MM.1S (cell line): ENCODE measurements around the gene GBX1.

Experiments
- DNase-seq: peaks from one replicate; pipeline ENCODE4 v3.0.0-alpha.2; 2015
- H2AFZ ChIP-seq: fragments of 300-600 bp; sonication (generic); 2 replicates; pipeline ENCODE4 v1.6.0; 2016; ENCODE audit warnings: antibody characterized with exemption, low read length
- H3F3A ChIP-seq: fragments of 300-600 bp; sonication (generic); 2 replicates; pipeline ENCODE4 v1.6.1; 2016; ENCODE audit warnings: mild to moderate bottlenecking, antibody characterized with exemption, low read length, moderate library complexity, mixed read lengths; ENCODE audit not compliant: insufficient read depth
- H3K27ac ChIP-seq: fragments of 300-600 bp; sonication (generic); 2 replicates; pipeline ENCODE4 v1.5.1; 2016; ENCODE audit warnings: mild to moderate bottlenecking, low read length
- H3K27me3 ChIP-seq: fragments of 300-600 bp; sonication (generic); replicated peaks from 2 replicates; pipeline ENCODE4 v1.6.0; 2016; ENCODE audit warnings: low read length; ENCODE audit not compliant: insufficient read depth
- H3K36me3 ChIP-seq: fragments of 300-600 bp; sonication (generic); replicated peaks from 2 replicates; pipeline ENCODE4 v1.6.1; 2016; ENCODE audit warnings: mild to moderate bottlenecking, low read length, mixed read lengths; ENCODE audit not compliant: insufficient read depth
- H3K4me1 ChIP-seq: fragments of 300-600 bp; sonication (generic); 2 replicates; pipeline ENCODE4 v1.6.1; 2016; ENCODE audit warnings: low read length, mixed read lengths
- H3K4me2 ChIP-seq: fragments of 300-600 bp; sonication (generic); 2 replicates; pipeline ENCODE4 v1.6.0; 2016; ENCODE audit warnings: low read depth, low read length
- H3K4me3 ChIP-seq: fragments of 300-600 bp; sonication (generic); 2 replicates; pipeline ENCODE4 v1.5.1; 2016; ENCODE audit warnings: low read length, mixed read lengths
- H3K79me2 ChIP-seq: fragments of 300-600 bp; sonication (generic); 2 replicates; pipeline ENCODE4 v1.6.1; 2016; ENCODE audit warnings: mixed run types, low read length, mixed read lengths
- H3K9ac ChIP-seq: fragments of 300-600 bp; sonication (generic); 2 replicates; pipeline ENCODE4 v1.6.1; 2016; ENCODE audit warnings: low read length, mixed read lengths
- H3K9me2 ChIP-seq: fragments of 300-600 bp; sonication (generic); replicated peaks from 2 replicates; pipeline ENCODE4 v1.6.1; 2016; ENCODE audit warnings: mild to moderate bottlenecking, low read length, mixed read lengths; ENCODE audit not compliant: insufficient read depth
- H3K9me3 ChIP-seq: fragments of 300-600 bp; sonication (generic); replicated peaks from 2 replicates; pipeline ENCODE4 v1.6.1; 2016; ENCODE audit warnings: mild to moderate bottlenecking, low read length, mixed read lengths; ENCODE audit not compliant: insufficient read depth
- H4K20me1 ChIP-seq: fragments of 300-600 bp; sonication (generic); 2 replicates; pipeline ENCODE4 v1.6.1; 2016; ENCODE audit warnings: mild to moderate bottlenecking, low read length, moderate library complexity, mixed read lengths; ENCODE audit not compliant: insufficient read depth
- CTCF ChIP-seq: fragments of 300-600 bp; sonication (generic); IDR thresholded peaks from 2 replicates; pipeline ENCODE4 v1.5.1; 2016; ENCODE audit warnings: antibody characterized with exemption, low read length, mixed read lengths
- EZH2 ChIP-seq: fragments of 300-600 bp; sonication (generic); optimal IDR thresholded peaks from 2 replicates; pipeline ENCODE3; 2017; ENCODE audit warnings: low read depth, mild to moderate bottlenecking, antibody characterized with exemption, low read length, mixed read lengths
- EZH2phosphoT487 ChIP-seq: fragments of 300-600 bp; sonication (generic); IDR thresholded peaks from 2 replicates; pipeline ENCODE4 v1.6.1; 2018; ENCODE audit warnings: antibody characterized with exemption, low read length

The GBX1 gene

DNA sequence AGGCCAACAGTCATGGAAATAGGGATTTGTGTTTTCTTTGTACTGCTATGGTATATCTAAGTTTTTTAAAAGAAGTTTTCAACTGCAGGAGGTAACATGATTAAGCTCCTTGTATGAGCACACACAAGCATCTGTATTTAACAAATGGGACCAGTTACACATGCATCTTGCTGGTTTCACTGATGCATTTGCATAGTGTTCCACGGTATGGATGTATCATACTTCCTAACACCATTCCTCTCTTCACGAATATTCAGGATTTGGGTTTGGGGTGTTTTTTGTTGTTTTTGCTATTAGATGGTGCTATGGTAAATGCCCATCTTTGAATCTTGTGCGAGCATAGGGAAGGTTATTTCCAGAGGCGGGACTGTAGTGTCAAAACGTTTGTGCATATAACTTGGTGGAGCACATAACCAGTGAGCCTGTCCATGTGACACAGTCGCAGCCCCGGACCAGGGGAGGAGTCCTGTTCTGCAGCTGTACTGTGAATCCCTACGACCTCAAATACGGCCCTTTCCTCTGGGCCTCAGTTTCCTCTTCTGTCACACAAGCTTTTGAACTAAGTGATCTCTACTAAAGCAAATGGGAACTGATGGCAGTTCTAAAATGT lies 40.9 kb upstream of the GBX1 start:
- Histone ChIP-seq H3K27ac (no peak overlapping the region), H3K4me1 (no peaks in the 10 kb centered on the region), H3K27me3 (peaks cover 42% of the 10 kb centered on the region), H2AFZ (no peak overlapping the region), H3K9me3 (no peaks in the 10 kb centered on the region), H3K4me2 (no peak overlapping the region), H3K4me3 (no peak overlapping the region), H3F3A (no peaks in the 10 kb centered on the region), H3K36me3 (no peaks in the 10 kb centered on the region), H3K9me2 (no peaks in the 10 kb centered on the region), H3K79me2 (no peaks in the 10 kb centered on the region), H3K9ac (no peak overlapping the region), H4K20me1 (no peaks in the 10 kb centered on the region)
- no peak for TF ChIP-seq EZH2phosphoT487
- no peak for DNase-seq

DNA sequence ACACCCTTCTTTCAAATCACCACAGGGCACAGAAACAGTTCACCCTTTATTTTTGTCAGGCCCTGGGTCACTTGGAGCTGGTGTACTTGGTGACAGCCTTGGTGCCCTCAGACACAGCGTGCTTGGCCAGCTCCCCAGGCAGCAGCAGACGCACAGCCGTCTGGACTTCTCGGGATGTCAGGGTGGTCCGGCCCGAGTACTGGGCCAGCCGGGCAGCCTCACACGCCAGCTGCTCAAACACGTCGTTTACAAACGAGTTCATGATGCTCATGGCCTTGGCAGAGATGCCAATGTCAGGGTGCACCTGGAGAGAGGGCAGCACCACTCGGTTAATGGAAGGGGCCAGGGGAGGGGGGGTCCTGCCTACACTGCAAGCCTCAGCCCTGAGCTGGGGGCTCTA lies 40.3 kb upstream of the GBX1 start:
- DNase-seq = no peak
- Histone ChIP-seq H3K4me1 (no peaks in the 10 kb centered on the region), H3K4me3 (no peak overlapping the region), H3K27me3 (peaks cover 48% of the 10 kb centered on the region), H3K9ac (no peak overlapping the region), H2AFZ (no peak overlapping the region), H3K27ac (no peak overlapping the region), H3K9me2 (no peaks in the 10 kb centered on the region), H3F3A (no peaks in the 10 kb centered on the region), H3K36me3 (no peaks in the 10 kb centered on the region), H3K4me2 (no peak overlapping the region), H4K20me1 (no peaks in the 10 kb centered on the region), H3K79me2 (no peaks in the 10 kb centered on the region), H3K9me3 (no peaks in the 10 kb centered on the region)
- TF ChIP-seq EZH2phosphoT487 (no peak), CTCF (no peak), EZH2 (no peak)

GRCh38 chr7:151207315-151207714 lies 39.8 kb upstream of the GBX1 start:
- Histone ChIP-seq H3K9ac (no peak overlapping the region), H3K27me3 (peaks cover 52% of the 10 kb centered on the region)

More at GRCh38 chr7:151207315-151207714, 39.8 kb upstream of the GBX1 start:
- H2AFZ ChIP-seq = no peak overlapping the region
- no peaks in the 10 kb centered on the region for H3K9me2 ChIP-seq
- no peaks in the 10 kb centered on the region for H3K9me3 ChIP-seq
- DNase-seq = no peak
- H3K4me2 ChIP-seq = no peak overlapping the region
- no peak overlapping the region for H3K27ac ChIP-seq
- no peaks in the 10 kb centered on the region for H3K36me3 ChIP-seq
- H3K4me3 ChIP-seq = no peak overlapping the region
- TF ChIP-seq CTCF (no peak), EZH2 (no peak), EZH2phosphoT487 (no peak)
- H3K79me2 ChIP-seq = no peaks in the 10 kb centered on the region
- H3F3A ChIP-seq = no peaks in the 10 kb centered on the region
- no peaks in the 10 kb centered on the region for H3K4me1 ChIP-seq
- H4K20me1 ChIP-seq = no peaks in the 10 kb centered on the region
